OCI-LY7 (cell line): ENCODE measurements around the gene NUPR2. TPM values are rescaled to one million over a fixed set of nuclear protein-coding genes. Genes with fewer than 3 reads are reported as not detected.

Experiments used
- BruUV-seq: library from RNA; stranded (reverse); fragments of 400-500 nt; replicated peaks from 2 replicates; lab custom pipeline; 2021; lab: Mats Ljungman, UMichigan
- CTCF ChIA-PET: fragments of 300-600 bp; sonication (Branson Sonifier 250); formaldehyde crosslinking; loops from one replicate; lab custom pipeline; 2022; ENCODE audit warnings: antibody characterized with exemption; ENCODE audit not compliant: unreplicated experiment; lab: Charles Lee
- POLR2A ChIA-PET: fragments of 300-600 bp; sonication (Branson Sonifier 250); formaldehyde crosslinking; loops from one replicate; lab custom pipeline; 2022; ENCODE audit warnings: antibody characterized with exemption; lab: Charles Lee
- DNase-seq: peaks from one replicate; pipeline ENCODE4 v3.0.0-alpha.2; 2015; ENCODE audit warnings: low spot score
- H2AFZ ChIP-seq: fragments of 200-600 bp; sonication (generic), shearing (Covaris generic); 2 replicates; pipeline ENCODE4 v1.6.1; 2014; ENCODE audit warnings: mild to moderate bottlenecking, antibody characterized with exemption, low read length, moderate library complexity
- H3K27ac ChIP-seq: fragments of 200-600 bp; sonication (generic); 2 replicates; pipeline ENCODE4 v1.5.1; 2014; ENCODE audit warnings: mixed run types, low read depth, mild to moderate bottlenecking, moderate library complexity, low read length, inconsistent platforms; ENCODE audit not compliant: poor library complexity, severe bottlenecking
- H3K36me3 ChIP-seq: fragments of 200-600 bp; sonication (generic); 2 replicates; pipeline ENCODE4 v1.6.1; 2014; ENCODE audit warnings: mild to moderate bottlenecking, antibody characterized with exemption, low read length, moderate library complexity, mixed read lengths; ENCODE audit not compliant: insufficient read depth
- H3K4me1 ChIP-seq: fragments of 200-600 bp; sonication (generic); 2 replicates; pipeline ENCODE4 v1.5.1; 2014; ENCODE audit warnings: mild to moderate bottlenecking, low read length; ENCODE audit not compliant: insufficient read depth, poor library complexity, severe bottlenecking
- H3K4me2 ChIP-seq: fragments of 200-600 bp; sonication (generic); 2 replicates; pipeline ENCODE4 v1.6.1; 2014; ENCODE audit warnings: mild to moderate bottlenecking, low read length
- H3K4me3 ChIP-seq: fragments of 200-600 bp; sonication (generic); 2 replicates; pipeline ENCODE4 v1.5.1; 2014; ENCODE audit warnings: mild to moderate bottlenecking, low read depth, low read length; ENCODE audit not compliant: poor library complexity, severe bottlenecking
- H3K79me2 ChIP-seq: fragments of 200-600 bp; sonication (generic); 2 replicates; pipeline ENCODE4 v1.6.1; 2016; ENCODE audit warnings: low read depth, mild to moderate bottlenecking, low read length, moderate library complexity, mixed read lengths; ENCODE audit not compliant: insufficient read depth
- H3K9me2 ChIP-seq: fragments of 200-600 bp; sonication (generic); 2 replicates; pipeline ENCODE4 v1.6.1; 2016; ENCODE audit warnings: mild to moderate bottlenecking, low read length, mixed read lengths; ENCODE audit not compliant: insufficient read depth
- H3K9me3 ChIP-seq: fragments of 200-600 bp; sonication (generic); 2 replicates; pipeline ENCODE4 v1.6.1; 2014; ENCODE audit warnings: mild to moderate bottlenecking, mixed run types, low read length, mixed read lengths
- H4K20me1 ChIP-seq: fragments of 200-600 bp; sonication (generic); 2 replicates; pipeline ENCODE4 v1.6.1; 2014; ENCODE audit warnings: mild to moderate bottlenecking, antibody characterized with exemption, low read length, moderate library complexity, mixed read lengths; ENCODE audit not compliant: insufficient read depth
- EZH2phosphoT487 ChIP-seq: fragments of 200-600 bp; sonication (generic); IDR thresholded peaks from 2 replicates; pipeline ENCODE4 v1.6.1; 2018; ENCODE audit warnings: low read depth, borderline replicate concordance, mild to moderate bottlenecking, mixed run types, antibody characterized with exemption, low read length, moderate library complexity, mixed read lengths
- intact Hi-C: fragments of 100-400 bp; cut with micrococcal nuclease; formaldehyde crosslinking; loops from one replicate; pipeline ENCODE4 v1.10.0; 2022; ENCODE audit not compliant: unreplicated experiment
- total RNA-seq, 2 experiments: library from RNA; depleted of rRNA in 1 of 2; stranded (reverse); fragments of >200 nt in 1 of 2; shearing (Covaris generic) in 1 of 2; gene quantifications; 2 replicates each; pipeline ENCODE4 v1.2.3, GENCODE V29; 2014 to 2022
- TF ChIP-seq, protein P1 (sequence below): fragments of 200-600 bp; sonication (generic); conservative IDR thresholded peaks from 2 replicates; pipeline ENCODE4 v1.5.1; 2014; ENCODE audit warnings: mild to moderate bottlenecking, antibody characterized with exemption, low read length, moderate library complexity, mixed read lengths

NUPR2 gene
- total RNA-seq, 2 experiments from 2014 or later = not detected

DNA sequence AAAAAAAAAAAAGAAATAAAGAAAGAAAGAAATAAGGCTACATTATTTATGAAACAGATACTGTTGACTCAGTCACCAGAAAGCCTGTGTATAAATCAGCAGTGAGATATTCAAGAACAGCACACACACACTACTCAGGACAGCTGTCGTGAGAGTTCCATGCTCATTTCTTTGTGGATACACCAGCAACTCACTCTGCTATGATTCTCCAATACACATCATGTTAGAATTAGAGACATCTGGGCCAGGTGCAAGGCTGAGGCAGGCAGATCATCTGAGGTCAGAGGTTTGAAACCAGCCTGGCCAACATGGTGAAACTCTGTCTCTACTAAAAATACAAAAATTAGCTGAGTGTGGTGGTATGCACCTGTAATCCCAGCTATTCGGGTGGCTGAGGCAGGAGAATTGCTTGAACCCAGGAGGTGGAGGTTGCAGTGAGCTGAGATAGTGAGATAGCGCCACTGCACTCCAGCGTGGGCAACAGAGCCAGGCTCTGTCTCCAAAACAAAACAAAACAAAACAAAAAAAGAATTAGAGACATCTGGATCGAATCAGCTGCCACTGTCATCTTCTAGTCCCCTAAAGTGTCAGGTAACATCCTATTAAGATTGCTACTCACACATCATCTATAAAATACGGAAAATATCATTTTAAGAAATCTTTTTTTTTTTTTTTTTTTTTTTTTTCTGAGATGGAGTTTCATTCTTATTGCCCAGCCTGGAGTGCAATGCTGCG lies 11.2 kb upstream of the NUPR2 start:
- ChIA-PET POLR2A (no interaction called here), CTCF (no interaction called here)
- H4K20me1 ChIP-seq = no peaks in the 10 kb centered on the region
- no peak overlapping the region for H3K4me3 ChIP-seq
- H3K27ac ChIP-seq = no peak overlapping the region
- no peak overlapping the region for H2AFZ ChIP-seq
- TF ChIP-seq EZH2phosphoT487 = no peak
- TF ChIP-seq, protein P1, sequence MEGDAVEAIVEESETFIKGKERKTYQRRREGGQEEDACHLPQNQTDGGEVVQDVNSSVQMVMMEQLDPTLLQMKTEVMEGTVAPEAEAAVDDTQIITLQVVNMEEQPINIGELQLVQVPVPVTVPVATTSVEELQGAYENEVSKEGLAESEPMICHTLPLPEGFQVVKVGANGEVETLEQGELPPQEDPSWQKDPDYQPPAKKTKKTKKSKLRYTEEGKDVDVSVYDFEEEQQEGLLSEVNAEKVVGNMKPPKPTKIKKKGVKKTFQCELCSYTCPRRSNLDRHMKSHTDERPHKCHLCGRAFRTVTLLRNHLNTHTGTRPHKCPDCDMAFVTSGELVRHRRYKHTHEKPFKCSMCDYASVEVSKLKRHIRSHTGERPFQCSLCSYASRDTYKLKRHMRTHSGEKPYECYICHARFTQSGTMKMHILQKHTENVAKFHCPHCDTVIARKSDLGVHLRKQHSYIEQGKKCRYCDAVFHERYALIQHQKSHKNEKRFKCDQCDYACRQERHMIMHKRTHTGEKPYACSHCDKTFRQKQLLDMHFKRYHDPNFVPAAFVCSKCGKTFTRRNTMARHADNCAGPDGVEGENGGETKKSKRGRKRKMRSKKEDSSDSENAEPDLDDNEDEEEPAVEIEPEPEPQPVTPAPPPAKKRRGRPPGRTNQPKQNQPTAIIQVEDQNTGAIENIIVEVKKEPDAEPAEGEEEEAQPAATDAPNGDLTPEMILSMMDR = no peak
- H3K4me1 ChIP-seq = no peaks in the 10 kb centered on the region
- H3K9me3 ChIP-seq = no peaks in the 10 kb centered on the region
- H3K9me2 ChIP-seq = no peaks in the 10 kb centered on the region
- H3K79me2 ChIP-seq = no peaks in the 10 kb centered on the region
- H3K4me2 ChIP-seq = no peak overlapping the region
- H3K36me3 ChIP-seq = no peaks in the 10 kb centered on the region
- DNase-seq = no peak
- no TSS peak for BruUV-seq
- intact Hi-C loops = no loop called here

DNA sequence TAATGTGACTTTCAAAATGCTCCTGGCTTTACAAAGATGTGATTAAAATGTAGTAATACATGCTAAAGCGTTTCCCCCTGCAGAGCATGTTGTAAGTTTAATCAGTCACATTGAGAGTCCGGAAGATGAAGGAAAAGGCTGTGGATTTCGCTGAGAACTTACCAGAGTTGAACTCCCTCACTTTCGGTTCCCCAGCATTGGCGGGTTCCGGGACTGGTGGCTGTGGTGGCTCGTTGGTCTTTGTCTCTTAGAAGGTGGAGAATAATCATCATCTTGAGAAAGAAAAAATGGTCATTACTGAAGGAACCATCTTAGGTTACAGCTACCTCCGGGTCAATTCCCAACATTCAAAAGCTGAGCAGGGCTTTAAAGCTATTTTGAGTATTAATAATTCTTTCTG lies 9.6 kb upstream of the NUPR2 start:
- H4K20me1 ChIP-seq = no peaks in the 10 kb centered on the region
- BruUV-seq = no TSS peak
- H3K4me3 ChIP-seq = no peak overlapping the region
- no peak for DNase-seq
- TF ChIP-seq, protein P1 = no peak
- TF ChIP-seq EZH2phosphoT487 = no peak
- ChIA-PET POLR2A (interaction anchor here (1.0 kb wide), 1 partner anchor 9 kb away, joined by 3 read pairs; no protein-coding TSS in a partner anchor), CTCF (no interaction called here)
- no peaks in the 10 kb centered on the region for H3K36me3 ChIP-seq
- no peak overlapping the region for H2AFZ ChIP-seq
- H3K27ac ChIP-seq = no peak overlapping the region
- no peaks in the 10 kb centered on the region for H3K9me3 ChIP-seq
- no peaks in the 10 kb centered on the region for H3K79me2 ChIP-seq
- H3K4me1 ChIP-seq = no peaks in the 10 kb centered on the region
- H3K9me2 ChIP-seq = no peaks in the 10 kb centered on the region
- H3K4me2 ChIP-seq = no peak overlapping the region
- intact Hi-C loops = no loop called here

DNA sequence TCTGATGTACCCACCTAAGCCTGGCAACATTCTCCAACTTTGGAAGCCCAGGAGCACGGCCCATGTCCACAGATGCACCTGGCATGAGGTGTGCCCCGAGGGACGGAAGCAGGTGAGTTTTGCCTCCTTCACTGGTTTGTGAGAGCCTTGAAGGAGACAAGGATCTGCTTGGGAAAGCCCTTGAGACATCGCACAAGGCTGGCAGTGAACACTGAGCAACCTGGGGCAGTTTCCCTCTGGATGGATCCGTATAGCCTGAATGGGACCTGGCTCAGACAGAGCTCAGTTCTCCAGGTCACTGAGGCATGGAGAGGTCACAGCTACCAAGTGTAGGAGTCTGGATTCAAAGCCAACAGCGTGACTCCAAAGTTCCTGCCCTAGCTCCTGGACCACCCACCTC lies 8.8 kb upstream of the NUPR2 start:
- no peaks in the 10 kb centered on the region for H4K20me1 ChIP-seq
- ChIA-PET CTCF (no interaction called here), POLR2A (no interaction called here)
- H3K4me3 ChIP-seq = no peak overlapping the region
- H3K36me3 ChIP-seq = no peaks in the 10 kb centered on the region
- no TSS peak for BruUV-seq
- H3K9me2 ChIP-seq = no peaks in the 10 kb centered on the region
- H3K27ac ChIP-seq = no peak overlapping the region
- no peaks in the 10 kb centered on the region for H3K4me1 ChIP-seq
- no peak for DNase-seq
- no peaks in the 10 kb centered on the region for H3K9me3 ChIP-seq
- intact Hi-C loops = no loop called here
- no peak overlapping the region for H2AFZ ChIP-seq
- no peak overlapping the region for H3K4me2 ChIP-seq
- TF ChIP-seq EZH2phosphoT487 = no peak
- TF ChIP-seq, protein P1 = no peak
- no peaks in the 10 kb centered on the region for H3K79me2 ChIP-seq
